Right forelimb (tissue), 1 donor: ENCODE results near the gene ZNF629.

Experiments
- DNase-seq: peaks from one replicate; pipeline ENCODE4 v3.0.0-alpha.2; 2018

ZNF629 gene

DNA sequence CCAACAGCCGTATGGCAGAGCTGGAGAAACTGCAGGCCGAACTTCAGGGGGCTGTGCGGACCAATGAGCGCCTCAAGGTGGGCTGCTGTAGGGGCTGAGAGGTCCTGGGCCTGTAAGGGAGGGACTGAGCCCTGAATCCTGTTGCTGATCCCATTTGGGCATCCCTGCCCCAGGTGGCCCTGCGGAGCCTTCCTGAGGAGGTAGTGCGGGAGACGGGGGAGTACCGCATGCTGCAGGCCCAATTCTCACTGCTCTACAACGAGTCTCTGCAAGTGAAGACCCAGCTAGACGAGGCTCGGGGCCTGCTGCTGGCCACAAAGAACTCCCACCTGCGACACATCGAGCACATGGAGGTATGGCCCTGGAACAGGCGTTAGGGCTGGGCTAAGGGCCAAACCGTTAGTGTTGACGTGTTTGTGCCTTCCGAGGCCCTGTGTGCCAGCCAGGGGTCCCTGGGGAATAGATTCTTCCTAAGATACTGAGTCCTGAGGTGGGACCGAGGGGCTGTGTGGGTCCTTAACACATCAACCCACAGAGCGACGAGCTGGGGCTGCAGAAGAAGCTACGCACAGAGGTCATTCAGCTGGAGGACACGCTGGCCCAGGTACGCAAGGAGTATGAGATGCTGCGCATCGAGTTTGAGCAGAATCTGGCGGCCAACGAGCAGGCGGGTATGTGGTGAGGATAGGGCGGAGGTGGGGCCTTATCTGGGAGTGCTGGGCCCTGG lies 20.6 kb downstream of the ZNF629 start:
- DNase-seq = no peak

DNA sequence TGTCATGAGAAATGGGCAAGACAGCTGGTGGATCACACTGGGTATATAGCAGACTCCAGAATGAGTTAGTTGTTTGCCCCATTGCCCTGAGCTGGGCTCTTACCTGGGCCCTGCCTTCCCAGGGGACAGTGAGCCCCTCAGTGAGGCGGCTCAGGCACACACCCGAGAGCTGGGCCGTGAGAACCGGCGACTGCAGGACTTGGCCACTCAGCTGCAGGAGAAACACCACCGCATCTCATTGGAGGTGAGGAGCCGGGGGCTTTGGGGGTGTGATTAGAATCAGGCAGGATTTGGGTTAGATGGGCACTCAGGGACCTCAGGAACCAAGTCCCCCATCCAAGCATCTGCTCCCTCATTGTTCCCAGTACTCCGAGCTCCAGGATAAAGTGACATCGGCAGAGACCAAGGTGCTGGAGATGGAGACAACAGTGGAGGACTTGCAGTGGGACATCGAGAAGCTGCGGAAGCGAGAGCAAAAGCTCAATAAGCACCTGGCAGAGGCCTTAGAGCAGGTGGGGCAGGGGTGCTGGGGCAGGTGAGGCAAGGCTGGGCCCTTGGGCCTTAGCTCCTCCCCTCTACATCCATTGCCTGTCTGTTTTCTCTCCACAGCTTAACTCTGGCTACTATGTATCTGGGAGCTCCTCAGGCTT lies 22.1 kb downstream of the ZNF629 start:
- no peak for DNase-seq

DNA sequence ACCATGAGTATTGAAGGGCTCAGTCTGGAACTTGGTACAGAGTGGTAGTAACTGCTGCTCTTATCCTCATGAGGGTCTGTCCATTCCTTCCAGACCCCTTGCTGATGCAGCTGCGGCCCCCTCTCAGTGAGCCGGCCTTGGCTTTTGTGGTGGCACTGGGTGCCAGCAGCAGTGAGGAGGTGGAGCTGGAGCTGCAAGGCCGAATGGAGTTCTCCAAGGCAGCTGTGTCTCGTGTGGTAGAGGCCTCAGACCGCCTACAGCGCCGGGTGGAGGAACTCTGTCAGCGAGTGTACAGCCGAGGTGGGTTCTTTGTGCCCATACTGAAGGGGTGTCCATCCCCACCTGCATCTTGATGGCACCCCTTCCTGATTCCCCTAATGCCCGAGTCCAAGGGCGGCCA lies 22.9 kb downstream of the ZNF629 start:
- no peak for DNase-seq

DNA sequence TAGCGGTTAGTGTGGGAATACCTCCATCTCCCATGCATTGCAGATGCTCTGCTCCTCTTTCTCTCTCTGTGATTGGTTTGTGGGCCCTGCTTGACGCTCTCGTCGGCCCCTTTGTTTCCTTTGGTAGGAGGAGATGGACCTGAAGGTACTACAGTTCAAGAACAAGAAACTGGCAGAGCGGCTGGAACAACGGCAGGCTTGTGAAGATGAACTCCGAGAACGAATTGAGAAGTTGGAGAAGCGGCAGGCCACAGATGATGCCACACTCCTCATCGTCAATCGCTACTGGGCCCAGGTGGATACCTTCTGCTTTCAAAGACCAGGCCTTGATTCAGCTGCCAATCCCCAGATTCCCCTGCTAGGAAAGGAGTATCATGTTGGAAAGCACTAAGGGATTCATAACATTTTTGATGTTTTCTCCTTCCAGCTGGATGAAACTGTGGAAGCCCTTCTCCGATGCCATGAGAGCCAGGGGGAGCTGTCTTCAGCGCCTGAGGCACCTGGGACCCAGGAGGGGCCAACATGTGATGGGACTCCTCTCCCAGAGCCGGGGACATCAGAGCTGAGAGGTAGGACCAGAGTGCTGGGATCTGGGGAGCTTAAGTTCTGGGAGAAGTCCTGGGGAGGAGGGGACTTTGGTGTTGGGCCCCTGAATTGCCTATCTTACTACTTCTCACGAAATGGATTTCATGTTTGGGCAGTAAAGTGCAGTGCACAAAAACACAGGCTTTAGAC lies 23.8 kb downstream of the ZNF629 start:
- no peak for DNase-seq

DNA sequence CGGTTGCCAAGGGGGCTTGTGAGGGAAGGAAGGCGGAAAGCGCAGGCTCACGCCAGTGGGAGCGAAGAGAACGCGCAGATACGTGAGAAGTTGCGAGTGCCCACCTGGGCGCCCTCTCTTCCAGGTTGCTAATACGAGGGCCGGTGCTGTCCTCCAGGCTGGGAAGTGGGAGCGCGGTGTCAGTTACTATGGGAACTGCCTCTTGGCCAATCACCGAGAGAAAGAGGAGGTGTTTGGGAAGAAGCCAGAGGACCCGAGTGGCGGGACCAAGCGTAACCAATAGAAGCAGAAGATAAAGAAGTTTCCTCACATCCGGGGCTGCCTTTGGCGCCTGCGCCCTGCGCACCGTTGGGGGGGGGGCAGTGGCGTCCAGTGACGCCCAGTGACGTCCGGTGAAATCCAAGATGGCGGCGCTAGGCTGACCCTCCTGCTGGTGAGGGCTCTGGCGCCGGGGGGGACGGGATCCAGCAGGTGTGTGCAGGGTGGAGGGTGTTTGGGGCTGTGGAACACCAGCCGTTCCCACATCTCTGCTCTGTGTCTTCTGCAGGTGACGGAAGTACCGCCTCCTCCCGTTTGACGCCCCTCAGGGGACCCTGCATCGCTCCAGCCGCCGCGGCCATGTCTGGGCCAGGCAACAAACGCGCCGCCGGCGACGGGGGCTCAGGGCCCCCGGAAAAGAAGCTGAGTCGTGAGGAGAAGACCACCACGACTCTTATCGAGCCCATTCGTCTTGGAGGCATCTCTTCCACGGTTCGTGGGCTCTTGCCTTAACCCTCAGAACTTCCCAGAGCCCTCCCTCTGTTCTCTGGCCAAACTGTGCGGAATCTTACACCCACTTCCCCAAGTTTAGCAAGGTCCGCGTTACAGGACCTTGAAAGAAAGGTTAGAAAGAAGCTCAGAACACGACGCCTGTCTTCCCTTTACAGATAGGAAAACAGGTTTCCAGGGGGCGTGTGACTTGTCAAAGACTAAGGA lies 24.8 kb downstream of the ZNF629 start, which contains the start of the genes CFAP119 and RNF40:
Gene CFAP119 (minus strand): TSS at position 135 of the 975 bp plus-strand sequence. CDS start 314 bp downstream, outside the sequence.
Gene RNF40 (plus strand): TSS at position 395 of the 975 bp plus-strand sequence. CDS start 224 bp downstream, at position 619.
- DNase-seq = peak; percentile 99

DNA sequence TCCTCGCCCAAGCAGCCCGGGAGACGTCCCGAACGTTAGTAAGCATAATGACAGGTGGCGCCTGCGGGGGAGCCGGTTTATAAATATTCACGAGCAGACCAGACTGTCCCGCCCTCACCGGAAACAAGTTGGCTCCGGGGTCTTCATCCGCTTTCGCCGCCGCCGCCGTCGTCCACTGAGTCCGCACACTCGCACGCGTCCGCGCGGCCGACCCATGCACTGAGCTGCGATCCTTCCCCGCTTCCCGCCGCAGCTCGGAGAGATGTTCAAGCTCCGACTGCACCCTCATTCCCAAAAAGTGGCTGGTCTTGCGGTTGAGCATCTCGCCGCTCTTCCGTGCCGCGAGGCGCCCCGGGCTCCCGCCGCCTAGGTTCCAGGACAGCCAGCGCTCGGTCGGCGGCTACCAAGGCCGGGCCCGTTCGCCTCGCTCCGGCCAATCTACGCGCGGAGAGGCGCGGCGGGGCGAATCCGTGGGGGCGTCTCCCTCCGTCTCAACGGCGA lies 25.5 kb downstream of the ZNF629 start:
- no peak for DNase-seq

DNA sequence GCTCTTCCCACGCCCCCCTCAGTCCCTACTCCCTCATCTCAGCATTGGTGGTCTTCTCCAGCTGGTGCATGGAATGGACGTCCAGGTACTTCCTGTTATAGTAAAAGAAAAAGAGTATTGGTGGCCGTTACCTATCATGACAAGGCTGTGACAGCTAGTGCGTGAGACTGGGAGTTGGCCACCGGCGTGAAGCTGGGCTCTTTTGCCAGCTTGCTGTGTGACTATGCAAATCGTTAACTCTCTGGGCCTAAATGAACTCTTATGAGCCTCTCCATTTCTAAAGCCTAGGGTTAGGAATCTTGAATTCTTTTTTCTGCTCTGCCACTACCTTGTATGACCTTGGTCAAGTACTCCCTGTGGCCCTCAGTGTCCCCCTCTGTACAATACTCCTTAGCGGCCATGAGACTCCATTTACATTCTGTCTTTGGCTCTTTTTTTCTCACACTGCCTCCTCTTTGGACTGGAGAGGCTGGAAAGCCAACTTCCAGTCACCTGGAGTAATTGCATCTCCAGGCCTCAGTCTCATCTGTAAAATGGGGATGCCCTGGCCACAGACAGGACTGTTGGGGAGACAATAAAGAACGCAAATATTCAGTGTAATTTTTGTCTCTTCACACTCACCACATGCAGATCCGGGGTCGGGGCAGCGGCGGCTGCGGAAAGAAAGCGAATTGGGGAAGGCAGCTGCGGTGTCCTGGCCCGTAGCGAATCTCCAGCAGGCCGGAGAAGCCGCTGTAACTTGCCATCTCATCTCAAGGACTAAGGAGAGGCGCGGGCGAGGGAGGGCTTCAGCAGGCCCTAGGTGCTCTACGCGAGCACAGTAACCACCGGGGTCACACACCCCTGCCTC lies 26.2 kb downstream of the ZNF629 start:
- no peak for DNase-seq

DNA sequence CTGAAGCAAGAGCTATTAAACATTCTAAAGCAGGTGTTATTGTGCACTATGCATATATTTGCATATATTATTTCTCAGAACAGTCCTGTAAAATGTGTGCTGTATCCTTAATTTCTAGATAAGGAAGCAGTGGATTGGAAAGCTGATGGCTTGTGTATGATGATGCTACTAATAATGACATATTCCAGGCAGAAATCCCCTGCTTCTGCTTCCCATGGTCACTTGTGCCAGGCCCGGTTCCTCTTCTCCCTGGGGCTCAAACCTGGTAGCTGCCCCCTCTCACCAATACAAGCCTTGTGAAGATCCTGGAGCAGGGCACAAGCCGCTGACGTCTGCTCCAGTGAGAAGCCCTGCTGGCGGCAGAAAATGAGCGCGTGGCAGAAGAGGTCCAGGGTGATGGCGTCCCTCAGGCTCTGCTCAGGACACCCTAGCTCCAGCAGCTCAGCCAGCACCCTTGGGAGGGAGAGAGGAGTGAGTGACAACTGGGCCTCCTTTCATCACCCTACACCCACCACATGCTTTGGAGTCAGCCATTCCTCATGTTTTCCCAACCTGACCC lies 26.9 kb downstream of the ZNF629 start:
- no peak for DNase-seq

DNA sequence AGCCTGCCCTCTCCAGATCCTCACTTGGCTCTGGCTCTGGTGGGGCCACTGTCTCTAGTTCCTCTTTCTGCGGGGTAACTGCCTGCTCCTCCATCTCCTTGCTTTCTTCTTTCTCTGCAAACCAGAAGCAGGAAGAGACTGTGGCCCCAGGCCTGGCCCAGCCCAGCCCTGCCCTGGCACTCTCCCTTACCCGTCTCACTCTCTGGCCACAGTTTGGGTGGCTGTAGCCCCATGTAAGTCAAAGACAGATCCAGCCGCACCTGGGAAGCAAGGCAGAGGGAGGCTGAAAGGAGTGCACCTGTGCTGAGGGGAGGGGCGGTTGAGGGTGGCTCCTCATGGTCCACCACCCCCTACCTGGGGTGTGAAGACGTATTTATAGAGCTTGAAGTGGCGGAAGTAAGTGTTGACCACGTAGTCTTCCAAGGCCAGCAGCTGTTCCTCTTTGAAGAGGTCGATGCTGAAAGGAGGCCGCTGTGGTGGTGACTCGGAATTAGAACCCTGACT lies 28.0 kb downstream of the ZNF629 start:
- no peak for DNase-seq

DNA sequence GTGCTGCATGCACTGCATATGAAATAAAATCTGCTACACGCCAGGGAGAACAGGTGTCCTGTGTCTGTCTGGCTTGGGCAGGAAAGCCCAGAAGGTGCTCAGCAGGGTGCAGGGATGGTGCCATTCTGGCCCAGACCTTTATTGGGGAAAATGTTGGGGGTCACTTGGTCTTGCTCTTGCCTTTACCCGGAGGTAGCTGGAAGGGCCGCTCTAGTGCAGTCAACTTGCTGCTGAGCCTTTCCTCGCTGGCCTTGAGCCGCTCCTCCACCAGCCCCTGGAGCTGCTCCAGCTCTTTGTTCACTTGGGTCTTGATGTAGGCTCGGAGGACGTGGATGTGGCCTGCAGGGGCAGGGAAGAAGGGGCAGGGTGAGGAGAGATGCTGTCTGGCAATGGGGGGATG lies 29.7 kb downstream of the ZNF629 start:
- DNase-seq = no peak

DNA sequence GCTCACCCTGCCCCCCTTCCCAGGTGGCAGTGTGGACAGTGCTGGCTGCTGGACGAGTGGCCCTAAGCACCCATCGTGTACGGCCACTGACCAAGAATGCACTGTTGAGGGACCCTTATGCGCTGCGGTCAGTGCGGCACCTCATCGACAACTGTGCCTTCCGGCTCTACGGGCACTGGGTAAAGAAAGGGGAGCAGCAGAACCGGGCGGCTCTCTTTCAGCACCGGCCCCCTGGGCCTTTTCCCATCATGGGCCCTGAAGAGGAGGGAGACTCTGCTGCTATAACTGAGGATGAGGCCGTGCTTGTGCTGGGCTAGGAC lies 30.3 kb downstream of the ZNF629 start:
- no peak for DNase-seq

DNA sequence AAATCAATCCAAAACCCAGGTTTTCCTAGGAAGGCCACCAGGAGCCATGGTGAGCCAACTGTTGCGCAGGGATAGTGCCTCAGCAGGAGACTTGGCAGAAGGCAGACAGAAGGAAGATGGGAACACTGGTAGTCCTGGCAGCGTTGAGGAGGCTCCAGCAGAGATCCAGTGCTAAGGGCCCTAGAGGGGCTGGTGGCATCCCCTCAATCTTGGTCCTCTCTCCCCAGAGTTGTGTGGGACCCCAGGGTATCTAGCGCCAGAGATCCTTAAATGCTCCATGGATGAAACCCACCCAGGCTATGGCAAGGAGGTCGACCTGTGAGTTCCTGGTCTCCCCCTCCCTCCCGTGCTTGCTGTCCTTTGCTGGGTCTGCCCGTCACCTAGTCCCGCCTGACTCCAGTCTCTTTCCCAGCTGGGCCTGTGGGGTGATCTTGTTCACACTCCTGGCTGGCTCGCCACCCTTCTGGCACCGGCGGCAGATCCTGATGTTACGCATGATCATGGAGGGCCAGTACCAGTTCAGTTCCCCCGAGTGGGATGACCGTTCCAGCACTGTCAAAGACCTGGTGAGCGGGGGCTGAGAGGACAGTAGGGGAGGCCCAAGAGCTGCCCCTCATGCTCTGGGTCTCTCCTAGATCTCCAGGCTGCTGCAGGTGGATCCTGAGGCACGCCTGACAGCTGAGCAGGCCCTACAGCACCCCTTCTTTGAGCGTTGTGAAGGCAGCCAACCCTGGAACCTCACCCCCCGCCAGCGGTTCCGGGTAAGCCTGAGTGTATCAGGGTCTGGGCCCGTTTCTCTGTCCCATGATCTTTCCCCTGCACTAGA lies 30.8 kb downstream of the ZNF629 start:
- no peak for DNase-seq

DNA sequence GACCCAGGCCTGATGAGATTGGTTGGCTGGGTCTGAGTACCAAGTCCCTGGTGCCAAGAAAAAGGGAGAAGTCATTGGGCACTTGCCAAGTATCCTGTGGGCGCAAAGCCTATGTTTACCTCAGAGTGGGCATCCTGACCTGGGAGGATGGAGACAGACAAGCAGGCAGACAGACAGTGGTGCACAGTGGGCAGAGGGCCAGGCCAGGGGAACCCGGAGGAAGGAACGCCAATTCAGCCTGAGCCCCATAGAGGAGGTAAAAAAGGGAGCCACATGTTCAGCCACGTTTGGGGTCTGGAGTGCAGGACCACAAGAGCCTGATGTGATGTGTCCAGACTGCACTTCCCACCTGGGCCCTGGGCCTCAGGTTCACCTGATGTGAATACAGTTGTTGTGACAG lies 33.4 kb downstream of the ZNF629 start:
- no peak for DNase-seq

DNA sequence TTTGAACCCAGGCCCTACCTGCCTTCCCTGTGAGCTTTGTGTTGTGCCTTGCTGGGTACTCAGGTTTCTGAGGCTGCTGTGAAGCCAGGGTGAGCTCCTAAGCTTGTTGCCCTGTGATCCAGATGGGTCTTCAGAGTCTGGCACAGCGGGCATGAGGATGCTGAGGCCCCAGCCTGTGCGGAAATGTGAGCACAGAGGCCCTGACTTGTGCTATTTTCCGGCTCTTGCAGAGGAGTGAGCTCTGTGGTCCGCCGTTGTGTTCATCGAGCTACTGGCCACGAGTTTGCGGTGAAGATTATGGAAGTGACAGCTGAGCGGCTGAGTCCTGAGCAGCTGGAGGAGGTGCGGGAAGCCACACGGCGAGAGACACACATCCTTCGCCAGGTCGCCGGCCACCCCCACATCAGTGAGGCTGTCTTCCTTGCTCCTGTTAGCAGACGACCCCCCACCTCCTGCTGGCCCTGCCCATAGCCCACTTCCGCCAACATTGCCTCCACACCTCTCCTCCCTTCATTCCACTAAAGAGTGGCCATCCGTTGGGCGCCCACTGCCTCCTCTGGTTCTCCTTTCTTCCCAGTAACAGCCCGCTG lies 36.0 kb downstream of the ZNF629 start:
- no peak for DNase-seq

DNA sequence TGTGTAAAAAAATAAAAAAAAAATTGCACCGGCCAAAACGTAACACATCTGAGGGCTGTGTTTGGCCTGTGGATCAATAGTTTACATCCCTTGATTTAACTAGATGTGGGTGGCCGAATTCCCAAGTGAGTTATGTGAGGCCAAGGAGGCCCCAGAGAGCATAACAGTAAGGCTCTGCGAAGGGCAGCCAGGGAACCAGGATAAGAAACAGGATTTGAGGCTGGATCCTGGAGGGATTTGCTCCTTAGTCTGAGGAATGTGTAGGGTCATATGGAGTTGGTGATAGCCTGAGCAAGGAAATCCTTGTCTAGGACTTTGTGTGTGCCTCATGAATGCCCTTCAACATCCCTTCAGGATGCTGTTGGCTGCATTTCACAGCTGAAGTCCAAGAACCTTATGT lies 36.8 kb downstream of the ZNF629 start:
- no peak for DNase-seq

DNA sequence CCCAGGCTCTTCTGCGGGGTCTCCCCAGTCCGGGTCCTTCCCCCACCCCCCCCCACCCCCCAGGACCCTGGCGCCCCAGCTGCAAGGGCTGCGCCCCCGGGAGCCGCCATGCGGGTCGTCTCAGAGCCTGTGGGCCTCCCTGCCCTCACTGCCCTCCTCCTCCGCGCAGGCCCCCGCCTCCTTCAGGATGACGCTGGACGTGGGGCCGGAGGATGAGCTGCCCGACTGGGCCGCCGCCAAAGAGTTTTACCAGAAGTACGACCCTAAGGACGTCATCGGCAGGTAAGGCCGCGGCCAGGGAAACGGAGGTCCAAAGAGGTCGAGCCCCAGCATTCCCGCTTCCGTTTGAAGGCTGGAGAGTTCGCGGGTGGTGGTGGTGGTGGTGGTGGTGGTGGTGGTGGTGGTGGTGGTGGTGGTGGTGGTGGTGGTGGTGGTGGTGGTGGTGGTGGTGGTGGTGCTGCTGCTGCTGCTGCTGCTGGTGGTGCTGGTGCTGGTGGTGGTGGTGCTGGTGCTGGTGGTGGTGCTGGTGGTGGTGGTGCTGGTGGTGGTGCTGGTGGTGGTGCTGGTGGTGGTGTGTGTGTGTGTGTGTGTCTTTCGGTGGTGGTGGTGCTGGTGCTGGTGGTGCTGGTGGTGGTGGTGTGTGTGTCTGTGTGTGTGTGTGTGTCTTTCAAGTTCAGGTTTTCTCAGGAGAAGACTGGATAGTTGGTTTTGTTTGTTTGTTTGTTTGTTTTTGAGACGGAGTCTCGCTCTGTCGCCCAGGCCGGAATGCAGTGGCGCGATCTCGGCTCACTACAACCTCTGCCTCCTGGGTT lies 38.2 kb downstream of the ZNF629 start:
- no peak for DNase-seq

DNA sequence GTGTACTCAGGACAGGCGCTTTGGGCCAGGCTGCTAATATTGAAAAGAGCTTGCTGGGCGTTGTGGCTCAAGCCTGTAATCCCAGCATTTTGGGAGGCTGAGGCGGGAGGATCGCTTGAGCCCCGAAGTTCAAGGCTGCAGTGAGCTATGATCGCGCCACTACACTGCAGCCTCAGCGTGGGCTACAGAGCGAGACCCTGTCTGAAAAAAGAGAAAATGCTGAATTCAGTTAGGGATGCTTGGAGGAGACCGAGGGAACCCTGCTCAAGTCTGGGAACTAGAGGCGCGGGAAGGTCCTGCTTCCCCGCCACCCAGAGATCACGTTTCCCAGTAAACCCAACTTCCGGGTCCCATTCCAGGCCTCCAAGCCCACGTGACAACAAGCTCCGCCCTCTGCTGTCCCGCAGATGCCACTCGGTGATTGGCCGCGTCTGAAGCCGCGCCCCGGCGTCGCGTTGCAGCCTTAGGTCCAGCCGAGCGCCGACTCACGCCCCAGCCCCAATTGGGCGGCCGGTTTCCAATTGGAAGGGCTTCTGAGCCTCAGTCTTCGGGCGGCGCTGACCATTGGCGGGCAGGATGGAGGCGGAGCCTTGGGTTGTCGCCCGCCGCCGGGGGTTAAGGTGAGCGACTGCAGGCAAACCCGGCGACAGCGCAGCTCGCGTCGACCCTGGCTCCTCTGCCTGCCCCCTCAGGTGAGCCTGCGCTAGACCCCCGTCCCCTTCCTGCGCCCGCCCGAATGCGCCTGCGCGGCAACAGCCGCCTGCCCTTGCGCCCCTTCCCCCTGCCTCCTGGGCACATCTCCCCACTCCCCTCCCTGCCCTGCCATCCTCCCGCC lies 39.0 kb downstream of the ZNF629 start, which contains the start of gene PHKG2:
Gene PHKG2 (plus strand): TSS at position 627 of the 835 bp plus-strand sequence. CDS start 396 bp downstream, outside the sequence.
- peak; percentile 99 for DNase-seq

DNA sequence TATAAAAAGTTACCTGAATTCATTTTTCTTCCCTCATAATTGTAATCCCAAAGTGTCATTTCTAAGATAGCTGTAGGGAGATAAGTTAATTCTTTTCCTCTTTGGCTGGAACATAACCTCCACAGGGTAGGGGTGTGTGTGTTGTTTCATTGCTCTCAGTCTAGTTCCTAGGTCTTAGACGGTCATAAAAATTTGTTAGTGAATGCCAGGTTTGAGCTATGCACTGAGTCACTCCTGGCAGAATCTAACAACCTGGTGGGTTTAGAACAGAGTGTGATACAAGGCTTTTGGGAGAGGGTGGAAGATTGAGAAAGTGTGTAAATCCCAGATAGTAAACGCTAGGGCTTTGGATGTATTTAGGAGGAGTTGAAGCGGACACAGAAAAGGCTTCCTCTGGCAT lies 39.7 kb downstream of the ZNF629 start:
- DNase-seq = no peak
